Inflammatory macrophage (primary cell): ENCODE data around the gene ERH.
A peak's percentile ranks its signal among the peaks of the same experiment; 100 is the strongest.
"Not testable (repeated sequence)": the region's sequence is repeated elsewhere in the genome, so short reads cannot be mapped to it uniquely, and the experiment has no call there.

ENCODE experiments used
- DNase-seq, 2 donors: peaks; one replicate each; pipeline ENCODE4 v3.0.0-alpha.2; 2020 to 2022

The ERH gene

DNA sequence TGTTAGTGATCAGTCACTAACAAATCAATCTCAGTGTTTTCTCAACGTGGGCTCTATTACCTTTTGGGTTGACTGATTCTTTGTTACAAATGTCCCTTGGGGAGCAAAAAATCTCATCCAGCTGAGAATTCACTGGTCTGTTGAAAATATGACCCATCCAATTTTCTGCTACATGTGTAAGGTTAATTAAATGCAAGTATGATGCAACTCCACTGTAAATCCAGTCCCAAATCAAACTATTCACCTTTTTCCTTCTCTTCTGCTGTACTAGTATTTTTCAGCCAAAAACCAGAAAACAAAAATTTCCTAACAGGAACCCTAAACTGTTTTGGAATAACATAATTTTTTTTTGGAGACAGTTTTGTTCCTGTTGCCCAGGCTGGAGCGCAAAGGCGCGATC, 2.2 kb downstream of the ERH start:
- no peak for DNase-seq

DNA sequence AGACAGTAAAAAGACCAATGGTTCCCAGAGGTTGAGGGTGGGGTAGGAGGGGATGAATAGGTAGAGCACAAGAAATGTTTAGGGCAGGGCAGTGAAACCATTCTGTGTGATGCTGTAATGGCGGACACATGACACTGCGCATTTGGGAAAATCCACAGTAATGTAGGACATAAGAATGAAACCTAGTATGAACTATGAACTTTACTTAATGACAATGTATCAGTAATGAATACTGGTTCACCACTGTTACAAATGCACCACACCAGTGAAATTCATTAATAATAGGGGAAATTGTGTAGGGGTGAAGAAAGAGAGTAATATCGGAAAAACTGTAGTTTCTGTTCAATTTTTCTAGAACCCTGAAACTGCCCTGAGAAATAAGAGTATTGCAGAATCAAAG, 5.6 kb downstream of the ERH start:
- no peak for DNase-seq

DNA sequence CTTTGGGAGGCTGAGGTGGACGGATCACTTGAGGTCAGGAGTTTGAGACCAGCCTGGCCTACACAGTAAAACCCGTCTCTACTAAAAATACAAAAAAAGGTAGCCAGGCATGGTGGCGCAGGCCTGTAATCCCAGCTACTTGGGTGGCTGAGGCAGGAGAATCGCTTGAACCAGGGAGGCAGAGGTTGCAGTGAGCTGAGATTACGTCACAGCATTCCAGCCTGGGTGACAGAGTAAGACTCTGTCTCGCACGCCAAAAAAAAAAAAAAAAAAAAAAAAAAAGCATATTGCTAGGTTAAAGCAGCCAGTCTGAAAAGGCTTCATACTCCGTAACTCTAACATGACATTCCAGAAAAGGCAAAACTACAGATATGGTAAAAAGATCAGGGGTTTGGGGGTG, 6.7 kb downstream of the ERH start:
- DNase-seq = not testable (repeated sequence)

DNA sequence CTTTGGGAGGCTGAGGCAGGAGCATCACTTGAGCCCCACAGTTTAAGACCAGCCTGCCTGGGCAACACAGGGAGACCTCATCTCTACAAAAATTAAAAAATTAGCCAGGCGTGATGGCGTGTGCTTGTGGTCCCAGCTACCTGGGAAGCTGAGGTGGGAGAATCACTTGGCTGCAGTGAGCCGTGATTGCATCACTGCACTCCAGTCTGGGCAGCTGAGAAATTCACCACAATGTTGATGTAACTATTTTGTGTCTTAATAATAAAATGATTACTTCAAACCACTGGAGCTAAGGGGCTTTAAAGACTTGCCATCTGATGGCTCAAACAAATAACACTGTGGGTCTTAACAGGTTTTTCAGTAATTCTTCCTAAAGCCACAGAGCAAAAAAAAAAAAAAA, 10.8 kb downstream of the ERH start:
- DNase-seq = no peak

DNA sequence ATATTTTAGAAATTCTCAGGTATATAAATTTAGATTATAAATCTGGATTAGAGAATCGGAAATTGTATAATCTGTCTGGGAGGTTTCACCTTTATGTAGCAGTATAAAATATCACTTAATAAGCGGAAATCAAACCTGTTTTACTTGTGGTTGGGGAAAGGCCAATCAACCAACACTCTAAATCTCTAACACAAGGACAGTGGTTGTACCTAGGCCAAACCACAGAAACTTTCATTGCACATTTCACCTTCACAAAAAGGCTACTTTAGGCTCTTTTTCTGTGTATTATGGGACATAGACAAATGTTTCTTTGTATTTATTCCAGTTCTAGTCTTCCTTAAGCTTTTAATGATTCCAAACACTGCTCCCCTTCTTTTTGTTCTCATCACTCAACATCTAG, 19.8 kb downstream of the ERH start:
- DNase-seq = no peak

DNA sequence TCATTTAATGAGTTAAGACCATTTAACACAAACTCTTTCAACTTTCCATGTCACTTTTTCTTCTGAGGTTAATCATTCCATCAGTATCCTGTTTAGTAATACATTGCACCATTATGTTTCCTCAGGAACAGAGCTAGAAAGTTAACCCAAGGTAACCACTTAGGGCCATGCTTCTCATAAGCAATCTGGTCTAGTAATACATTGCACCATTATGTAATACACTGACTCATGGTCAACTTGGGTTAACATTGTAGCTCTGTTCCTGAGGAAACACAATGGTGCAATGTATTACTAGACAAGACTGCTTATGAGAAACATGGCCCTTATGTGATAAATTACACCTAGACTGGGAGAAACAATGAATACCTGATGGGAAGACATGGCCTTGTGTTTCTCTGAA, 21.7 kb downstream of the ERH start:
- DNase-seq = peak; percentile 88 to 95

DNA sequence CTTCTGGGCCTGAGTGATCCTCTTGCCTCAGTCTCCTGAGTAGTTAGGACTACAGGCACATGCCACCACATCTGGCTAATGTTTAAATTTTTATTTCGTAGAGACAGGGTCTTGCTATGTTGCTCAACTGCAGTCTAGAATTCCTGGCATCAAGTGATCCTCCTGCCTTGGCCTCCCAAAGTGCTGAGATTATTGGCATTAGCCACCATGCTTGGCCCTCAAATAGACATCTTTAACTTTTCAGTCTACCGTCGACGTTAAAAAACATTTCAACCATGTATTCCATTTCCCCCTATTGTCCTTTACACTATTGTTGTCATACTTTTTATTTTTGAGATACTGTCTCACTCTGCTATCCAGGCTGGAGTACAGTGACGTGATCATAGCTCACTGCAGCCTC, 22.4 kb downstream of the ERH start:
- DNase-seq = no peak

DNA sequence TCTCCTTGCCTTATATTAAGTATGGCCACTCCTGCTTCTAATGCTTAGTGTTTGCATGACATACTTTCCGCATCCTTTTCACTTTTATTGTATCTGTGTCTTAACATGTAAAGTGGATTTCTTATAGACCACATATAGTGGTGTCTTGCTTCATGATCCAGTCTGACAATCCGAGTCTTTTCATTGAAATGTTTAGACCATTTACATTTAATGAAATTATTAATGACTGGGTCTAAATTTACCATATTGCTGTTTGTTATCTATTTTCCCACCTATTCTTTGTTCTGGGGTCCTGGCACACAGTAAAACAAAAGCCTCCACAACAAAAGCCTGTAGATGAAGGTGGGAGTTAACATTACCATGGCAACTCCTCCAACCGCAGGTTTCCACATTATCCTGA, 22.9 kb downstream of the ERH start:
- DNase-seq = no peak

DNA sequence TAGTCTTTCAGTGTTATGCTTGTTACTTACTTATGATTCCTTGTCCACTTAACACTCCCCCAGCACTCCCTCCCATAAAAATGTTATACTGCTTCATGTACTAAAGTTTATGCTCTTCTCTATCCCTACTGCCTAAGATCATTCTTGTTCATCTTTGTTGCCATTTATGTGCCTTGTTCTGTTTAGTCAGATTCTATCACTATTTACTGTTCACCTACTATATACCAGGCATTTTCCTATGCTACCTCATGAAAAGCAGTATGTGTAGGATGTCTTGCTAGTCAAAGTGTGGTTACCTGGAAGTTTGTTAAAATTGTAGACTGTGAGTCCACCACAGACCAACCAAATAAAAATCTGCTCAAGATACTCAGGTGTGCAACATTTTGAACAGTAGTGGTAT, 23.9 kb downstream of the ERH start:
- no peak for DNase-seq

DNA sequence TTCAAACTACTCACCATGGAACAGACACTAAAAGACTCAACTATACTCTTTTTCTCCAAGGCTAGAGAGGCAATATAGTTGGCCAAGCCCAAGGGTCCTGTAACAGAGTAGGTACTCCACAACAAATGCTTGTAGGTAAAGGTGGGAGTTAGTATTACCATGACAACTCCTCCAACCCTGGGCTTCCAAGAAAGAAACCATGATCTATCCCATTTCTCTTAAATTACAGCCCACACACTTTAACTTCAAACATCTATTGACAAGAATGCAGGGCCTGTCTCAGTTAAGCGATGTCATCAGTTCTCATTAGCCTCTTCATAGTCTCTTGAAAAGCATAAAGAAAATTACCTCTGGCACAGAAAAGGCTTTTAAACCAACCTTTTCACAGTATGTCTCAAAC, 25.0 kb downstream of the ERH start:
- no peak for DNase-seq

DNA sequence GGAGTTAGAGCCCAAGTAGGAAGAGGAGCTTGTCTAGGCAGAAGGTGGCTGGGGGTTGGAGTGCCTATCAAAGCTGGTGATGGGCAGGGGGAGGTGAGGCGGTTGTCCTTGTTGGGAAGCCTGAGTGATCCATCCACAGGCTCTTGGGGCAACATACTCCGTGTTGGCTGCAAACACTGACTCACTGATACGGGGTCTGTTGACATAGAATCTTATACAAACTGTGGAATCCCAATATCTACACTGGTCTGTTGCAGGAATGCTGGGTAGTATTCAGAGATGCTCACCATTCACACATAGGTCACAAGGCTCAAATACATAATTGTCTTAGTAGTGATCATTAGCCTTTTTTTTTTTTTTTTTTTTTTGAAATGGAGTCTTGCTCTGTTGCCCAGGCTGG, 26.0 kb downstream of the ERH start:
- no peak for DNase-seq

DNA sequence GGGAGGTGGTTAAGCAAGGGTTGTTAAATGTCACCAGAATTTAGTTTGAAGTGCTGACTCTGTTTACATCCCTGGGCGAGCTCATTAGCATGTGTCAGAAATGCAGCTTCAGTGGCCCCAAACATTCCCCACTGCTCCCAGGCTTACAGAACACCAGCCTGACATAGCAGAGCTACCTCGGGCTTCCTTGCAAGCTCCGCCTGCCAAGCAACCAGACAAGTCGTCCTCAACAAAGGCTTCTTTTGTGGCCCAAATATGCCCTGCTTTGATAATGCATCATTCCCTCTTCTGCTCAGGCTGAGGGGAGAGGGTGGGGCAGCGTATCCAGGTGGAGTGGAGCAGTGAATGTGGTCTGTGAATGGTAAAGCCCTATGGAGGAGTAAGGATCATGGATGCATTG, 28.0 kb downstream of the ERH start:
- DNase-seq = no peak

DNA sequence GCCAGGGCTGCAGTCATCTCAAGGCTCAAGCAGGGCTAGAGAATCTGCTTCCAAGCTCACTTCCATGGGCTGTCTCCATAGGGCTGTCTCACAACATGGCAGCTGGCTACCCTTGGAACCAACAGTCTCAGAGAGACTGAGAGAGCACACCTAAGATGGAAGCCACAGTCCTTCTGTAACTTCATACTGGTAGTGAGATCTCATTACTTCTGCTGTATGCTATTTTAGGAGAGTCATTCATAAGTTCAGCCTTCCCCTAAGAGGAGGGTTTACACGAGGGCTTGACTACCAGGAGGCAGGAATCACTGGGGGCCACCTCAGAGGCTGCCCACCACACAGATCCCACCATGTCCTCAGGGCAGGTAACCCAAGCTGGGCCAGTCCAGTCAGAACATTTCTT, 29.7 kb downstream of the ERH start:
- DNase-seq = no peak

DNA sequence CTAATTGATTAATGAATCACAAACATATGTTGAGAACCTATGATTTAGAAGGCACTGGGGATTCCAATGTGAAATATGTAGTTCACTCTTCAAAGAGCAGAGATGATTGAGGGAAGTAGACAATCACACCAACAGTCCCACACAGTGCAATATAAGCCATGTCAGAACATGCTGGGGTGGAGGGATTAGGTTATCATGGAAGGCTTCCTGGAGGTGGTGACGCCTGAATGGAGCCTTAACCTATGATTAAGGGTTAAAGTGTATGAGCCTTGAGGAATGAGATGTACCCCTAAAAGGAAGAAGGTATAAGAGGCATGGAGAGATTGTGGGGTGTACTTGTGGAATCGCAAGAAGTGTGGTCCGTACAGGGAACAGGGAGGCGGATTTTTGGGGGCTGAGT, 31.3 kb downstream of the ERH start:
- no peak for DNase-seq

DNA sequence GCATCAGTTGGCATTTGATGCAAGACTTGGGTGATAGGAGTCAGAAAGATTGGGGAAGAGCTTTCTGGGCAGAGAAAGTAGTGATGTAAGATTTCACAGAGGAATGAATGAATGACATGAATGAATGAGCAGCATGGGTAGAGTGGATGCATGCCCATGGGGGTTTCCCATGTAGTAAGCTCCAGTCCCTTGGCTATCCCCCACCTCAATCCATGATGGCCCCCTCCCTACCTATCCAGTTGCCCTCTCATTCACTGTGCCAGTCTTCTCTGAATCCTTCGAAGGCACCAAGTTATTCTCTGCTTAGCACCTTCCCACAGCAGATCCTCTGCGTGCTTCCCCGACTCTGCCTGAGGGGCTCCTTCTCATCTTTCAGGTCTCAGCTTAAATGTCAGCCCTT, 32.0 kb downstream of the ERH start:
- no peak for DNase-seq

DNA sequence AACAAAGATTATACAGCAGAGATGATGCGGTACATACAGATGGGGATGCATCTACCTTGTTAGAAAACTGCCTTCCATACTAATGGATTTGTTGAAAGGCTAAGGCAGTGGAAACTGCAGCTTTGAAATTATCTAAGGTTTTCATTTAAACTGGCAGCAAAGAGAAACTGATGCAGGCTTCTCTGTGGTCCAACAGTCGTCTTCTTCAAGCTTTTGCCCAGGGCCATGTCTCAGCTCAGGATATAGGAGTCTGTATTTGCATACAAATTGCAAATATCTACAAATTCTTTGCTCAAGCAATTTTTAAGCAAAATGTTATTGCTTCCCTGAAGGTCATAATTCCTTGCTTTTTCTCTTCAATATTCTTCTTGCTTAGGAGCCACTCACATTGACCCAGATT, 33.7 kb downstream of the ERH start:
- DNase-seq = no peak

DNA sequence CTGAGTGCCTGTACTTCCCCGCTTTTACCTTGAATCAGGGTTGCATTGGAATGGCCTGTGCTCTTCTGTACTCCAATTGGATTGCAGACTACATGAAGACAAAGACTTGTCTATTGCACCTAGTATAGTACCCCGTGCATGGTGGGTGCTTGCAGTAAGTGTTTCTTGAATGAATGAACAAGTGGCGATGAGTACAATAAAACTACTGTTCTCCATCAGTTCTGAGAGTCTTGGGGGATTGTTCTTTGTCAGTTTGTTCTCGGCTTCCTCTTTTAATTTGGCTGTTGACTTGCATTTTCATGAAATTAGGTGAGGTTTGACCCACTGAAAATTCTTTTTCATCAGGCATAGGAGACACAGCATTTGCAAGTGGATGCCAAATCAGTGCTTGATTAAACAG, 34.1 kb downstream of the ERH start:
- DNase-seq = no peak

DNA sequence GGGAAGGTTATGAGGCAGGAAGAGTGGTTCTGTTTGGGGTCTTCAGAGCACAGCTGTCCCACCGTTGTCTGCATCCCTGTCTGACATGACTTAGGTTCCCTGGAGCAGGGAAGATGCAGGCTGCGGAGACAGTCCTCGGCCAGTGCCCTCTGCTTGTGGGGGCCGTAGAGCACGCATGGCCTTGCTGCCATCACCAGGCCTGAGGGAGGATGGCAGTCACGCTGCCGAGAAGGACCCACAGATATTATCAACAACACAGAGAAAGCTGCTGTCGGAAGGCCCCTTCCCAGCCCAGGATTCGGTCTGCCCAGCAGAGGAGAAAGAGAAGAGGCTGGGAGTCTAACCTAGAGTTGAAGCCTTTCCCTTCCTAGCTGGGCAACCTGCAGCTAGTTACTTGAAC, 35.0 kb downstream of the ERH start:
- no peak for DNase-seq

DNA sequence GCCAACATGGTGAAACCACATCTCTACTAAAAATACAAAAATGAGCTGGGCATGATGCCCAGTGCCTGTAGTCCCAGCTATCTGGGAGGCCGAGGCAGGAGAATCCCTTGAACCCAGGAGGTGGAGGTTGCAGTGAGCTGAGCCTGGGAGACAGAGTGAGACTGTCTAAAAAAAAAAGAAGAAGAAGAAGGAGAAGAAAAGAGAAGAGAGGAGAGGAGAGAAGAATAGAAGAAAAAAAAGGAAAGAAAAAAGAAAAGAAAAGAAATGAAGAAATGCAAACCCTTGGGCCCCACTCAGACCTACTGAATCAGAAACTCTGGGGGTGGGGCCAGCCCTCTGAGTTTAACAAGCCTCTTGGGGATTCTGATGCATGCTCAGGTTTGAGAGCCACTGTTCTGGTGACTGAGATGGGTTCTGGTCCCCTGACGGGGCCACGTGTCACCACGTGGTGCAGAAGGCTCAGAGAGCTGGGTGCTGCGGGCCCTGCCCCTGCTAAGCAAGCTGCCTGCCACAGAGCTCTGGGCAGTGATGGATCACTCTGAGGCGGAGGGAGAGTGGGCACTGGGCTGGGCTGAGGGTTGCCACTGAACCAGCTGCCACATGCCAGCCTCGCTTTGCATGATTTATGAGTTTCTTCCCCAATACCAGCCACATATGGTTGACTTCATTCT, 37.5 kb downstream of the ERH start:
- no peak for DNase-seq

DNA sequence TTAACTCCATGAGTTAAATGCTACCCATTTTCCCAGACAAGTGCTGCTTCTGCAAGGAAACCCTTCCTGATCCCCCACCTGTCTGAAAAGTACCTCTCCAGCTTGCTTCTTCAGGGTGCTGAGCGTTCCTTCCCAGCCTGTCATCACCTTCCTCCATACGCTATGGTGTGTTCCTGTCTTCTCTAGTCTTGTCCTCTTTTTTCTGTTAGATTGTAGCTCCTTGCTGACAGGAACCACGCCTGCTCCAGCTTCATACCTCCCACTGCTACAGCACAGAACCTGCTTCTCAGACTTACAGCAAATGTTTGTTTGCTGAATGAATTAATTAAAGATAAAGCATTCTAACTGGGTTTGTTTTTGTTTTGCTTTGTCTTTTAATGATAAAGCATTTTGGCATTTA, 39.1 kb downstream of the ERH start:
- no peak for DNase-seq

DNA sequence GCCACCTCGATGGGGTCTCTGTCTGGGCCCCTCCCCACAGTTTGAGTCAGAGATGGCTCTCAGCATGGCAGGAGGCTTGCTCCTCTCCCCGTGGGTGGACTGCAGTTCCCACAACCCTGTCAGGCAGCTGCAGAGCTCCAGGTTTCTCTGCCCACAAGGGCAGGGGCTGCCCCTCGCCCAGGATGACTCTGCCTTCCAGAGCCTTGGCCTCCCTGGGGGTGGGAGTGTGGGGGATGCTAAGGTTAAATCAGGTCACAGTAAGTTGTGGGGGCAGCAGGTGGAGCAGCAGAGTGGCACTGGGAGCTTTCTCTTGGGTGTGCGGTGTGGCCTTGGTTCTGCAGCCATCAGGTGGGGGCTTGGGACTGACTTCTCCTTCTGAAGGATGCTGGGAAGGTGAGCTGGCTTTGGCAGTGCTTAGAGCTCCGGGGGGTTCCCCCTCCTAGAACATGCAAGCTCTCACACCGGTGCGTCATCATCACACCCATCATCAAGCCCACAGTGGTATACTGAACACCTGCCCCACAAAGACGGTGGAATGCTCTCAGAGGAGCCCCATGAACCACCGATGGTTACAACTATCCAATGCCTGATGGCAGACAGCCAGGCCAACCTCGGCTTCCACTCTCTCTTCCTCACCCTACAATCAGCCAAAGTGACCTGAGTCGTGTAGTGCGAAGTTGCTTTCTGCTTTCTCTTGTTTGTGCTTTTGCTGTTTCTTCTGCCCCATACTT, 39.7 kb downstream of the ERH start:
- DNase-seq = no peak

DNA sequence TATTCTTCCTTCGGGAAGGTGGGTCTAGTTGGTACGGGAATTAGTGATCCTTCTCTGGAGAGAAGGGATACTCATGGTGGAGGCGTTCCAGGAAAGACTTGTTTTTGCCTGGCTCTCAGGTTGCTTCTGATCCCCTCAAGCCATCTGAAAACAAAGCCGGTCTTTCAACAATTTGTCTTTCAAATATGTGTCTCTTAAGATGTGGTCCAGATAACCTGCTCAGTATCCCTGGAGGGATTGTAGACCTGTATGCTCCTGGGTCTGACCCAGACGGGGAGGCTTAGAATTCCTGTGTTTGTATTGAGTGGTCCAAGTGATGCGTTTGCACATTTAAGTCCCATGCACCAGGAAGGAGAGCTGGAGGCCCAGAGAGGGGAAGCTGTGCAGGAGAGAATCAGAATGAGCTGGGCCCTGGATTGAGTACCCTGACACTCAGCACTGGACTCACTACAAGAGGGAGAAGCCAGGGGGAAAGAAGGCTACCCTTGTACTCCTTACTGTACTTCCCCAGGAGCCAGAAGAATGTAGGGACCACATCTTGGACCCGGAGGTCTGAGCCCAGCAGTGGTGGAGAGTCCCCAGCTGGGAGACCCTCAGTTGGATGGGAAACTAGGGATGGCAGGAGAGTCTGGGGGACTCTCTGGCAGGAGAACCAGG, 40.4 kb downstream of the ERH start:
- DNase-seq = no peak

DNA sequence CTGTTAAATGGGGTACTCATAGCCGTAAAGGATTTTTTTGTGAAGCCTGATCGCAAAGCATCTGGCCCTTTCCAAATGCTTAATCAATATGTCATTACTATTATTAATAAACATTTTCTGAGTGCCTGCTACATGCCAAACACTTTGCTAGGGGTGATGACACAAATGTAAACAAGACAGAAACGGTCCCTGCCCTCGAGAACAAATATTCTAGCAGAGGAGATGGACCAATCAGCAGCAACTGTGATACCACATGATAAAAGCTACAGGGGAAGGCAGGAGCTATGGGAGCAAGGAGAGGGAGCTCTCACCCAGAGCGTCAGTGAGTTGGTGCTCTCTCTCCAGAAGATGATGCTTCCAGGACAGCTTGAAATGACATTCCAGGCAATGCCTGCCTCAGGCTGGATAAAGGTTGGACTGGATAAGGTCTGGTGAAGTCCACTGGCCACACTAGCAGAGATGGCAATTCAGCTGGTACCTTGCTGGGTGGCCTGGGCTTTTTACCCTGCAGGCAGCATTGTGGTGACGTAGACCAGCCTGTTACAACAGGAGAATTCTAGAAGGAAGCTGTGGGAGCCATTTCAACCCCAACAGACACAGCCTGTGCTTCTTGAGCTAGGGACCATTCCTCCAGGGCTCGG, 41.1 kb downstream of the ERH start:
- no peak for DNase-seq
